22Rv1 (cell line): ENCODE measurements around the gene SNRPB2.

ENCODE experiments used
- CTCF ChIP-seq: fragments of 450-650 bp; IDR thresholded peaks from 2 replicates; pipeline ENCODE4 v1.5.1; 2017; ENCODE audit warnings: mild to moderate bottlenecking
- ZFX ChIP-seq: fragments of 450-650 bp; IDR thresholded peaks from 2 replicates; pipeline ENCODE4 v1.6.1; 2017; ENCODE audit warnings: antibody characterized with exemption, borderline replicate concordance

- no peak for TF ChIP-seq CTCF
- TF ChIP-seq ZFX, result no peak
These were observed 34.2 kb upstream of the SNRPB2 start for GRCh38 chr20:16695628-16696027.
